H1 (cell line): ENCODE measurements around the gene SLC12A2. TPM values are rescaled to one million over a fixed set of nuclear protein-coding genes. Genes with fewer than 3 reads are reported as not detected.

ENCODE experiments used
- CTCF ChIA-PET: fragments of 300-600 bp; sonication (Branson Sonifier 250); formaldehyde crosslinking; loops from one replicate; lab custom pipeline; 2021; ENCODE audit not compliant: partially characterized antibody; lab: Charles Lee
- POLR2A ChIA-PET: fragments of 300-600 bp; sonication (Branson Sonifier 250); formaldehyde crosslinking; loops from one replicate; lab custom pipeline; 2021; ENCODE audit warnings: inconsistent platforms; ENCODE audit not compliant: partially characterized antibody; lab: Charles Lee
- DNase-seq, 2 experiments: peaks; one replicate each; pipeline versions ENCODE4 v3.0.0 to v3.0.0-alpha.2; 2010 to 2022; ENCODE audit warnings: low spot score in 2 of 2, low read depth in 1 of 2, mixed read lengths in 1 of 2
- FAIRE-seq: peaks from 2 replicates; lab custom pipeline; 2011; peaks lifted over from hg19 to GRCh38; lab: Jason Lieb, UNC
- H2AFZ ChIP-seq: 2 replicates; pipeline ENCODE4 v1.8.1; 2012; ENCODE audit warnings: low read length, inconsistent platforms
- H2AK5ac ChIP-seq: 2 replicates; pipeline ENCODE4 v1.6.1; 2013; ENCODE audit warnings: low read depth, low read length
- H2BK120ac ChIP-seq: replicated peaks from 2 replicates; pipeline ENCODE3; 2013; ENCODE audit warnings: low read depth, low read length, inconsistent platforms
- H2BK12ac ChIP-seq: 2 replicates; pipeline ENCODE4 v1.6.1; 2013; ENCODE audit warnings: low read depth, low read length
- H2BK15ac ChIP-seq: 2 replicates; pipeline ENCODE4 v1.6.1; 2013; ENCODE audit warnings: low read length
- H2BK20ac ChIP-seq: 2 replicates; pipeline ENCODE4 v1.6.1; 2013; ENCODE audit warnings: low read length
- H2BK5ac ChIP-seq: 2 replicates; pipeline ENCODE4 v1.6.1; 2013; ENCODE audit warnings: low read depth, low read length
- H3K14ac ChIP-seq: 2 replicates; pipeline ENCODE4 v1.6.1; 2013; ENCODE audit warnings: inconsistent platforms; ENCODE audit not compliant: insufficient read length
- H3K18ac ChIP-seq: 2 replicates; pipeline ENCODE4 v1.6.1; 2013; ENCODE audit warnings: low read length; ENCODE audit errors: extremely low read depth
- H3K23ac ChIP-seq: 2 replicates; pipeline ENCODE4 v1.6.1; 2013; ENCODE audit warnings: inconsistent platforms; ENCODE audit not compliant: insufficient read length
- H3K23me2 ChIP-seq: 2 replicates; pipeline ENCODE4 v1.6.1; 2013; ENCODE audit warnings: low read depth, low read length
- H3K27ac ChIP-seq: 2 replicates; pipeline ENCODE4 v1.6.1; 2011; ENCODE audit warnings: low read depth, low read length, inconsistent platforms
- H3K27me3 ChIP-seq, 4 experiments: replicated peaks in 1 of 4; 1 replicate in 1 of 4; 2 replicates in 3 of 4; pipeline versions ENCODE4 v1.6.1 to v1.8.1; 2011 to 2013; ENCODE audit warnings: low read length in 3 of 4, mild to moderate bottlenecking in 3 of 4, inconsistent platforms in 2 of 4, mixed read lengths in 2 of 4, moderate library complexity in 1 of 4; ENCODE audit not compliant: control insufficient read depth in 3 of 4, insufficient read depth in 3 of 4; ENCODE audit errors: extremely low read depth in 1 of 4
- H3K36me3 ChIP-seq, 4 experiments: 2 replicates each; pipeline versions ENCODE4 v1.6.1 to v1.8.1; 2011 to 2013; ENCODE audit warnings: mild to moderate bottlenecking in 4 of 4, low read length in 3 of 4, moderate library complexity in 2 of 4, control low read depth in 1 of 4, inconsistent platforms in 1 of 4; ENCODE audit not compliant: insufficient read depth in 4 of 4, control insufficient read depth in 2 of 4
- H3K4ac ChIP-seq: replicated peaks from 2 replicates; pipeline ENCODE3; 2013; ENCODE audit warnings: low read length, low read depth, mixed read lengths, inconsistent platforms; ENCODE audit not compliant: insufficient read length
- H3K4me1 ChIP-seq, 4 experiments: replicated peaks in 1 of 4; 1 replicate in 1 of 4; 2 replicates in 3 of 4; pipeline versions ENCODE4 v1.6.1 to v1.8.1; 2011 to 2013; ENCODE audit warnings: low read length in 3 of 4, inconsistent platforms in 2 of 4, mixed read lengths in 1 of 4; ENCODE audit not compliant: insufficient read depth in 4 of 4, control insufficient read depth in 3 of 4
- H3K4me2 ChIP-seq, 2 experiments: 2 replicates each; pipeline versions ENCODE4 v1.6.1 to v1.8.1; 2011 to 2013; ENCODE audit warnings: low read depth in 2 of 2, low read length in 2 of 2, control low read depth in 1 of 2, inconsistent platforms in 1 of 2, mild to moderate bottlenecking in 1 of 2; ENCODE audit not compliant: insufficient read depth in 1 of 2
- H3K4me3 ChIP-seq, 4 experiments: fragments of 200-600, 300-600 bp in 1 of 4; sonication (generic), shearing (Covaris generic), sonication (Bioruptor Twin) in 1 of 4; 2 replicates each; pipeline versions ENCODE4 v1.5.1 to v1.8.1; 2011 to 2016; ENCODE audit warnings: low read length in 4 of 4, low read depth in 3 of 4, control low read depth in 2 of 4, inconsistent platforms in 2 of 4, mild to moderate bottlenecking in 2 of 4, mixed read lengths in 1 of 4, moderate library complexity in 1 of 4; ENCODE audit not compliant: insufficient read depth in 2 of 4; ENCODE audit errors: extremely low read depth in 1 of 4
- H3K56ac ChIP-seq: replicated peaks from 2 replicates; pipeline ENCODE3; 2013; ENCODE audit warnings: low read depth, mild to moderate bottlenecking, mixed read lengths, low read length, inconsistent platforms; ENCODE audit not compliant: insufficient read length
- H3K79me1 ChIP-seq: 2 replicates; pipeline ENCODE4 v1.6.1; 2013; ENCODE audit warnings: low read depth, low read length, control low read depth
- H3K79me2 ChIP-seq, 2 experiments: 2 replicates each; pipeline versions ENCODE4 v1.6.1 to v1.8.1; 2012 to 2013; ENCODE audit warnings: low read length in 2 of 2, mild to moderate bottlenecking in 2 of 2, inconsistent platforms in 1 of 2; ENCODE audit not compliant: insufficient read depth in 2 of 2, control insufficient read depth in 1 of 2
- H3K9ac ChIP-seq, 4 experiments: replicated peaks in 1 of 4; 1 replicate in 1 of 4; 2 replicates in 3 of 4; pipeline versions ENCODE4 v1.6.1 to v1.8.1; 2011 to 2013; ENCODE audit warnings: low read depth in 3 of 4, low read length in 3 of 4, control low read depth in 2 of 4, mild to moderate bottlenecking in 2 of 4, moderate library complexity in 2 of 4, inconsistent platforms in 1 of 4; ENCODE audit errors: extremely low read depth in 1 of 4
- H3K9me3 ChIP-seq, 2 experiments: 2 replicates each; pipeline versions ENCODE4 v1.6.1 to v1.8.1; 2012 to 2013; ENCODE audit warnings: mild to moderate bottlenecking in 2 of 2, moderate library complexity in 2 of 2, control low read depth in 1 of 2, inconsistent platforms in 1 of 2, low read depth in 1 of 2, low read length in 1 of 2, mixed read lengths in 1 of 2; ENCODE audit not compliant: insufficient read depth in 2 of 2
- H4K20me1 ChIP-seq, 2 experiments: replicated peaks in 1 of 2; 2 replicates each; pipeline versions ENCODE3 to v1.8.1; 2011 to 2013; ENCODE audit warnings: inconsistent platforms in 2 of 2, low read length in 2 of 2, mild to moderate bottlenecking in 1 of 2; ENCODE audit not compliant: insufficient read depth in 2 of 2, control insufficient read depth in 1 of 2
- H4K5ac ChIP-seq: 2 replicates; pipeline ENCODE4 v1.6.1; 2013; ENCODE audit warnings: low read length, low read depth, mixed read lengths, inconsistent platforms; ENCODE audit not compliant: insufficient read length
- H4K8ac ChIP-seq: 2 replicates; pipeline ENCODE4 v1.8.0; 2013; ENCODE audit warnings: mild to moderate bottlenecking, moderate library complexity, low read length, inconsistent platforms; ENCODE audit not compliant: insufficient read depth; ENCODE audit errors: extremely low read depth
- H4K91ac ChIP-seq: replicated peaks from 2 replicates; pipeline ENCODE3; 2013; ENCODE audit warnings: low read length, mixed read lengths, inconsistent platforms; ENCODE audit not compliant: insufficient read length
- ATF3 ChIP-seq: IDR thresholded peaks from 2 replicates; pipeline ENCODE4 v1.6.1; 2011; ENCODE audit warnings: low read depth, mild to moderate bottlenecking, low read length; ENCODE audit not compliant: insufficient read depth
- BACH1 ChIP-seq: IDR thresholded peaks from 2 replicates; pipeline ENCODE4 v1.6.1; 2012; ENCODE audit warnings: low read length, improper control_type of control experiment
- BRCA1 ChIP-seq: IDR thresholded peaks from 2 replicates; pipeline ENCODE4 v1.6.1; 2012; ENCODE audit warnings: low read depth, low read length, improper control_type of control experiment
- CBX8 ChIP-seq: fragments of 300-800, 300-1000 bp; sonication (generic); IDR thresholded peaks from 2 replicates; pipeline ENCODE4 v1.7.1; 2016; ENCODE audit warnings: low read depth, low read length, borderline replicate concordance
- CTCF ChIP-seq, 3 experiments: IDR thresholded peaks; 1 replicate in 2 of 3; 2 replicates in 1 of 3; pipeline versions ENCODE4 v1.5.1 to v1.6.1; 2011; ENCODE audit warnings: low read length in 3 of 3, mild to moderate bottlenecking in 3 of 3, inconsistent platforms in 2 of 3, low read depth in 1 of 3, moderate library complexity in 1 of 3; ENCODE audit not compliant: insufficient read depth in 1 of 3; ENCODE audit errors: control extremely low read depth in 1 of 3
- GABPA ChIP-seq: IDR thresholded peaks from 2 replicates; pipeline ENCODE4 v1.6.1; 2011; ENCODE audit warnings: mild to moderate bottlenecking, low read length, moderate library complexity, borderline replicate concordance; ENCODE audit not compliant: insufficient read depth
- HDAC6 ChIP-seq: IDR thresholded peaks from one replicate; pipeline ENCODE4 v1.7.1; 2012; ENCODE audit warnings: low read depth, mild to moderate bottlenecking, inconsistent platforms, low read length, moderate library complexity
- JUN ChIP-seq: IDR thresholded peaks from 2 replicates; pipeline ENCODE4 v1.6.1; 2011; ENCODE audit warnings: low read depth, mild to moderate bottlenecking, improper control_type of control experiment, low read length
- RFX5 ChIP-seq: IDR thresholded peaks from 2 replicates; pipeline ENCODE4 v1.6.1; 2011; ENCODE audit warnings: low read depth, low read length, improper control_type of control experiment, borderline replicate concordance
- TAF7 ChIP-seq: optimal IDR thresholded peaks from 2 replicates; pipeline ENCODE3; 2011; ENCODE audit warnings: low read depth, mild to moderate bottlenecking, inconsistent platforms, low read length, moderate library complexity, borderline replicate concordance
- WGBS, 2 experiments: shearing (Covaris generic) in 1 of 2; methylation state at CpG; one replicate each; pipeline versions ENCODE4 v1.1.6 to v1.1.7; 2013 to 2015; ENCODE audit warnings: low lambda C conversion rate in 2 of 2, mixed read lengths in 2 of 2, inconsistent platforms in 1 of 2, low coverage in 1 of 2, missing lambda C conversion rate in 1 of 2; ENCODE audit not compliant: insufficient replicate concordance in 2 of 2, insufficient coverage in 1 of 2, insufficient read length in 1 of 2; ENCODE audit errors: extremely low coverage in 1 of 2, missing lambda C conversion rate in 1 of 2; 5-methylcytosine and 5-hydroxymethylcytosine counted together
- polyA plus RNA-seq, 7 experiments: library from polyadenylated mRNA; depleted of rRNA in 3 of 7; stranded (reverse) in 5 of 7; unstranded in 2 of 7; fragments of >200 nt in 5 of 7; fragments of 200-250 nt in 2 of 7; gene quantifications; 1 replicate in 5 of 7; 2 replicates in 1 of 7; 4 replicates in 1 of 7; pipeline versions ENCODE4 v1.2.1 to v1.2.3, GENCODE V29; 2011 to 2013; ENCODE audit warnings: missing spikeins in 2 of 7, mixed read lengths in 2 of 7
- total RNA-seq: library from RNA; stranded (reverse); fragmentation: NEBNext Ultra II Directional; extraction: Animal tissue kit (Norgen Biotek cat#: 25700); gene quantifications from 2 replicates; pipeline ENCODE4 v1.2.1, GENCODE V29; 2021

Gene SLC12A2
- total and polyA plus RNA-seq, 2 of the 8 experiments (the other 6 are each of a cell fraction or from before 2014, with no cell fraction given): 2.6 to 16.2 TPM

DNA sequence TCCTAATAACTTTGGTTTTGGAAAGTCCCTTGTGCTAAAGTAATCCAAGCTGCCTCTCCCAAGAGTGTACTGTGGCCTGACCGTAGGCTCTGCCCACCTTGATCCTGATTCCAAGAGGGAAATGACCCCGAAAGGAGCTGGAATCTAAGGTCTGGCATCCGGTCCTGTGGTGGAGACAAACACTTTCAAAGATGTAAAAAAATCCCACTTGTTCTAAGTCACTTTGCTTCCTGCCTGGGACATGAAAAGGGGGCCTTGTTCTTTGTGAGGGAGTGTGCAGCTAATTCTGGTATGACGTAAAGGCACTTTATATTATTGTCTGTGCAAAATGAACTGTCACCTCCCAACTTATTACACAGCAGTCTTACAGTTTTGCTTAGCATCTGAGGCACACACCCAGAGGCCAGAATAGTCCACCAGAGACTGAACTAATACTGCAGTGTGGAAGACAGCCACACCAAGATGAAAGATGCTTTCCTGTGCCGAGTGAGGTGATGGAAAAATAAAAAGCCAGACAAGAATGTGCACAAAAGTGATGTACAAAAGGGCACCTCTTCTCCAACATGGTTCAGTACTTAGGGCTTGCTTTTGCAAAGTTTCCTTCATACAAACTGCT lies 128.7 kb downstream of the SLC12A2 start:
- Histone ChIP-seq H2AFZ (0 out of 2 replicates have a peak overlapping the region, but pooled peaks have one; percentile 2), H2BK12ac (no peak overlapping the region)
- TF ChIP-seq CBX8 (no peak), ATF3 (no peak), BRCA1 (no peak), BACH1 (no peak), RFX5 (no peak), JUN (no peak), HDAC6 (no peak), CTCF (IDR thresholded peaks at IDR 0.05; ENCODE audit: control extremely low read depth in 1 of 3, insufficient read depth in 1 of 3, low read depth in 1 of 3, low read length in 3 of 3) (no peak), TAF7 (no peak), GABPA (no peak)

More for the DNA sequence above, 128.7 kb downstream of the SLC12A2 start:
- Histone ChIP-seq H3K4ac (no peak overlapping the region), H3K4me3 (no peak overlapping the region), H2BK15ac (no peak overlapping the region), H4K20me1 (no peaks in the 10 kb centered on the region), H2BK5ac (no peak overlapping the region), H3K9me3 (no peaks in the 10 kb centered on the region), H3K18ac (no peak overlapping the region), H3K56ac (no peak overlapping the region), H4K8ac (no peak overlapping the region), H3K14ac (no peak overlapping the region), H3K4me1 (no peaks in the 10 kb centered on the region; a peak in 1 of 7 replicates), H3K4me2 (no peak overlapping the region), H4K5ac (no peak overlapping the region), H3K23me2 (no peaks in the 10 kb centered on the region), H2AK5ac (no peak overlapping the region), H3K36me3 (no peaks in the 10 kb centered on the region), H2BK20ac (no peak overlapping the region), H3K79me2 (no peaks in the 10 kb centered on the region), H3K23ac (no peak overlapping the region), H3K9ac (no peak overlapping the region), H2BK120ac (no peak overlapping the region), H3K79me1 (no peaks in the 10 kb centered on the region), H3K27ac (no peak overlapping the region), H4K91ac (no peak overlapping the region), H3K27me3 (no peaks in the 10 kb centered on the region)
- POLR2A ChIA-PET: no interaction called here
- no peak for DNase-seq
- no peak for FAIRE-seq
- WGBS, 2 experiments: 78% methylated on average over 5 of the region's 5 CpGs; no CpG with 5 or more reads in 1 of the 2 experiments
- CTCF ChIA-PET: interaction anchor here (0.5 to 2.4 kb wide), 14 partner anchors 9 to 907 kb away, joined by 3 to 8 read pairs (median 4); no protein-coding TSS in a partner anchor
